HL-60/S4 (cell line): ENCODE measurements around the gene SRGAP3.

Source experiments
- in situ Hi-C: fragments of 300-500 bp; cut with MboI; formaldehyde crosslinking; loops from 2 replicates; pipeline ENCODE4 v1.14.3; 2022; ENCODE audit warnings: low sequenced_read_pairs

SRGAP3 gene

GRCh38 chr3:9151240-9151639, 98.2 kb downstream of the SRGAP3 start:
- in situ Hi-C loops: no loop called here

- in situ Hi-C loops: no loop called here
These were observed 99.9 kb downstream of the SRGAP3 start for GRCh38 chr3:9149566-9149965.

DNA sequence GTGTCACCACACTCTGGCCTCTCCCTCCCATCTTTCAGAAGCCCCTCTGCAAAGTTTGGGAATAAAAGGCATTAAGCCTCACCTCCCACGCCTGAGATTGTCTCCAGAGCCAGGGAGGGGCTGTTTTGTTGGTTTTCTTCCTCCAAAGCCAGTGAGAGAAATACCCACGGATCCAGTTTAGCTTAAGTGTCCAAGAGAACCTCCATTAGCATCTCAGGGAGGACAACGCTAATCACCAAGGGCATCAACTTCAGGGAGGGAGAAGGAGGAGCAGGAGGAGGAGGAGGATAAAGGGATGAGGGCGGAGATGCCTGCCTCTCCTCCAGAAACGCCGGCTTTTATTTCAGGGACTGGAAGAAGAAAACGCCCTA, 101.6 kb downstream of the SRGAP3 start:
- in situ Hi-C loops: no loop called here

DNA sequence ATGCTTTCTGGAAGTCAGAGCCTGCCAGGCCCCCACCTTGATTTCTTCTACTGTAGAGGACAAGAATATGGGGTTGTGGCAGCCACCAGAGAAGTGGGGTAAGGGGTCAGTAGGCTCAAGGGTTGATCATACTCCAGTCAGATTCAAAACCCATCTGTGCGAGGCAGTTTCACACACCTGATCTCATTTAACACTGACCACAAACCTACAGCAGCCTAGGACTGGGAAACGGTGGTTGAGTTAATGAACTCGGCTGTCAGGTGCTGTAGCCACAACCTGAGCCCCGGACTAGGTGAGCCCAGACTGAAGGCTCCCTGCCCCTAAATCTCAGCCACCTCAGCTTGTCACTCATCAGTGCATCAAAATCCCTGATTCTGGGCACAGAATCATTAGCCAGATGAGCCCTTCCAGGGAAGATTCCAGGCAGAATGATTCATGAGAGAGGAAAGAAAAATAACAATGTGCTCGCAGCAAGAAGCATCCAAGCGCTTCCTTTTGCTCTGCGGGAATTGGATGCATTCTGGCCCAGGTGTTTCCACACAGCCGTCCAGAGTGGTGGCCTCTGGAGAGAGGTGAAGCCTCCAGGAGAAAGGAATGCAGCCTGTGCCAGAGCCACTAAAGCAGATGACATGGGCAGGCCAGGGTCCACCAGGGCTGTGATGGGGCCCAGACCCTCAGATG, 102.1 kb downstream of the SRGAP3 start:
- in situ Hi-C loops: no loop called here

DNA sequence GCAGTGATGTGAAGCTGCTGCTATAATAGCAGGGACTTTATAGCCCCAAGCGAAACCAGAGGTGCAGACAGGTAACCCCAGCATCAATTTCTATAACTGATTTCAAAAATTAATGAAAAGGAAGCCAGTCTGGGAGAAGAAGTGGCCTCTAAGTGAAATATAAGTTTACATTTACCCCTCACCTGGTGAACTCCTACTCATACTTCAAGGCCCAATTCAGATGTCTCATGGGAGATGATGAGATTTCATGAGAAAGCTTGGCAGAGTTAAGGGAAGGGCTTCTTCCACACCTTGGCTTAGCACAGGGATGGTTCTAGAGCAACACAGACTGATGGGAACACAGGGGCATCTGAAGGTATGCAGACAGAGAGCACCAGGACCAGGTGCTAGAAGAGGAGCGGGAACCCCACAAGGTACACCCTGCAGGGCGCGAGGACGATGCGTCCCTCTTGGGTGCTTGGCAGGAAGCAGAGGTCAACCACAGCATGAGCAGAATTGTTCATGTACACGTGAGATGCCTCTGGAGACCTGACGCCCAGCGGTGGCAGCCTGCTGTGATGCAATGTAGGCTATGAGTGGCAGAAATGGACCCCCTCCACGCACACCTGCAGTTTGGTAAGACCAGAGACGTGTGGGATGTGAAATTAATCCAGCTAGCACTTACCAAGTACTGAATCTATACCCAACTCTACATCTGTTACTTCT, 102.9 kb downstream of the SRGAP3 start:
- in situ Hi-C loops: no loop called here

DNA sequence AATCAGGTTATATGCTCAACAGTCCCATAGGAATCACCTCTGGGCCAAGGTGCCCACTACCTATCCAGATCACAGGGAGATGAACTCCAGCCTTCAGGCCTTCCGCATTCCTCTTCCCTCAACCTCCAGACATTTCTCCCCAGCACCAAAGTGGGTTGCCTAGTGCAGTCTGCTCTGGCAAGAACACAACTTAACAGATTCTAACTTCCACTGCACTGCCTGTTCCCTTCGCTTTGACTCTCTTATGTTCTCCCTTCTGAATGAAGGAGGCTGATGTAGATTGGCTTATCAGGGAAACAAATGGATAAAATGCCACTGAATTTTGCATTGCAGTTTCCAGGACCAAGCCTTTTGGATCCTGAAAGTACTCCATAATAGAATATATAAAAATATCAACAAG, 106.3 kb downstream of the SRGAP3 start:
- in situ Hi-C loops: no loop called here

- in situ Hi-C loops: no loop called here
These were observed 107.1 kb downstream of the SRGAP3 start for GRCh38 chr3:9142362-9142761.

DNA sequence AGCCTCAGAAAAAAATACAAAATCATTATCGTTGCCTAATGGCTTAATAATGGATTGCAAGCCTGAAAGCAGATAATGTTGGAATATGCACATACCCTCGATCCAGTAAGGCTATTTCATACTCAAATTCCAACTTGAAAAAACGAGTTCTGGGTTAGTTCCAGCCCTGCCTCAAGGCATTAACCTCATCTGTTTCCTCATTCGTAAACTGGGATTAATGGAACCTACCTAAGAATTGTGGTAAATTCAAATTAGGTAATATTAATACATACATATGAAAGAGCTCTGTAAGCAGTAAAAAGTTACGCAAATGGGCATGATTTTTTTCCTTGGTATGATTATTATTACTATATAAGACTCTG, 107.5 kb downstream of the SRGAP3 start:
- in situ Hi-C loops: no loop called here

GRCh38 chr3:9139366-9139765, 110.1 kb downstream of the SRGAP3 start:
- in situ Hi-C loops: no loop called here

- in situ Hi-C loops: no loop called here
These were observed 111.8 kb downstream of the SRGAP3 start for GRCh38 chr3:9137676-9138075.

- in situ Hi-C loops: no loop called here
These were observed 112.5 kb downstream of the SRGAP3 start for GRCh38 chr3:9136746-9137465.

GRCh38 chr3:9135930-9136525, 113.4 kb downstream of the SRGAP3 start:
- in situ Hi-C loops: no loop called here

DNA sequence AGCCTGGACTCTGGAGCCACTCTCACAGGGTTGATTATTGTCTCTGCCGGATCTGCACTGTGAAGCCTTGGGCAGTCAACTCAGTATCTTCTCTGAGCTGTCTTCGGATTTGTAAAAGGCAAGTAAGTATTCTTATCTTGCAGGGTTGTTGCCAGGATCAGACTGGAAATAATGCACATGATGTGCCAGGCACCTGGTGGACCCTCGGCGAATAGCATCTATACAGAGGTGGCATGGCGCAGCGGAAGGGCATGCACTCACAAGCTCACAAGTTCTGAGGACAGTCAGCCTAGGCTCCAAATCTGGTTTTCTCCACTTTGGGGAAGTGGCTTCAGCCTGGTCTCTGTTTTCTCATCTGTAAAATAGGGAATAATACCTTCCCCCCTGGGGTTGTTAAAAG, 113.9 kb downstream of the SRGAP3 start:
- in situ Hi-C loops: no loop called here

DNA sequence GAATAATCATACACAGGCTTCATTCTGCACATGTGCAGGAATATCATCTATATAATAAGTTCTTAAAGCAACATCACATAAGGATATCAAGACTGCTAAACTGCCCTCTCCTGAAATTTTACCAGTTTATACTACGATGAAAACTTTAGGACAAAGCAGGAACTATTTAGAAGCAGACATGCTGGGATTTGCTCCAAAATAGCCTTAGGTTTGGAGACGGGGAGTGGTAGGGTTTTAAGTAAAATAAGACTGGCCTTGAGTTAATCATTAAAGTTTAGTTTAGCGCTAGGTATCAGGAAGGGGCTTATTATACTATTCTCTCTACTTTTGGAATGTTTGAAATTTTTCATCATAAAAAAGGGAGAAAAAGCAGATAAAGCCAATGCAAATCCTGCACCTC, 115.8 kb downstream of the SRGAP3 start:
- in situ Hi-C loops: no loop called here

DNA sequence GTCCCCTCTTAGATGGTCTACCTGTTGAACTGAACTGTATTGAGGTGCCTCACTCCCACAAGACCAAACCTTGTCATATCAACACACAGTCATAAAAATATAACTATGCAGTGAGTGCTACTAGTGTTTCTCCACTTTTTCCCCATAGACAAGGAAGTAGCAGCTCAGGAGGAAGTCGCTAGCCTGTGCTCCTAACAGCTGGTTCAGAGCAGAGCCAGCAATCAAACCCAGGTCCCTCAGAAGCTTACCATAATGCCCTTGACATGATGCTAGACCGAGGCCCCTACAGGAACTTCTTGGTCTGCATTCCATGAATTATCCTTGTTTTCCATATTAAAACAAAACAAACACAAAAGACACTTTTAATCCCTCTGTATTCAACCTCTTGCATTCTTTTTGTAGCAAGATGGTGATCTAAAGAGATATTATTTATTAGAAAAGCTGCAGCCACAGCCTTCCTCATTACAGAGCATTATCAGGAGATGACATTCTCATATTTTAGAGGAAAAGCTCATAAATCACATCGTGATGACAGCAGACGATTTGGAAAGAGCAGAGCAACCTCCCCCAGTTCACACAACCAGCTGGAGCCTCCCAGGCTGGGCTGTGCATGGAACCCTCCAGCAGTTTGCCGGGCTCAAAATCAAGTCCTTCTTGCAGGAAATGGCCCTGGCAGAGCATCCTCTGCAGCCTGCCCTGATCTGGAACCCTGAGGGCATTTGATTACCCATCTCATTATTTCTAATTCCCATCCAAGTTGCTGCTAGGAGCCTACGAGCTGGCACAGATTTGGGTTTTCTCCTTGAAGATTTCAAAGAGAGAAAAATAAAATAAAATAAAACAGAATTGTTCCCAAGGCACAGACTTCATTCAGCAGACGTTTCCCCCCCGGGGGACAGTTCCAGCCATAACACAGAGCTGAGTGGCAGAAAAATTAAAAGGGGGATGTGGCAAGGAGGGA, 118.8 kb downstream of the SRGAP3 start:
- in situ Hi-C loops: no loop called here

DNA sequence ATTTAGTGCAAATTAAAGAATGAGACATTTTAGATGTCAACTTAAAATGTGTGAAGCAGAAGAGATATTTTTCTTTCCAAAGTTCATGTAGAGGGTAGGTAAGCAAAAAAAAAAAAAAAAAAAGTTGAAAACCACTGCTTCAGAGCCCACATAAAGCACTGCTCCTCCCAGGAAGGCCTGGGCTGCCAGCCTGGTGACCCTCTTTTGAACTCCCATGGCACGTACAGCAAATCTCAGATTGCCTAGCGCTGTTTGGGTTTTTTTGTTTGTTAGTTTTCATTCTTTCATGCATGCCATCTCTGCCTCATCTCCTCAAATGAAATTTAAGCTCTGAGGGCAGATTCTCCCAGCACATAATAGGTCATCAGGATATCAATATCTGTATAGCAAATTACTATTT, 120.1 kb downstream of the SRGAP3 start:
- in situ Hi-C loops: no loop called here

DNA sequence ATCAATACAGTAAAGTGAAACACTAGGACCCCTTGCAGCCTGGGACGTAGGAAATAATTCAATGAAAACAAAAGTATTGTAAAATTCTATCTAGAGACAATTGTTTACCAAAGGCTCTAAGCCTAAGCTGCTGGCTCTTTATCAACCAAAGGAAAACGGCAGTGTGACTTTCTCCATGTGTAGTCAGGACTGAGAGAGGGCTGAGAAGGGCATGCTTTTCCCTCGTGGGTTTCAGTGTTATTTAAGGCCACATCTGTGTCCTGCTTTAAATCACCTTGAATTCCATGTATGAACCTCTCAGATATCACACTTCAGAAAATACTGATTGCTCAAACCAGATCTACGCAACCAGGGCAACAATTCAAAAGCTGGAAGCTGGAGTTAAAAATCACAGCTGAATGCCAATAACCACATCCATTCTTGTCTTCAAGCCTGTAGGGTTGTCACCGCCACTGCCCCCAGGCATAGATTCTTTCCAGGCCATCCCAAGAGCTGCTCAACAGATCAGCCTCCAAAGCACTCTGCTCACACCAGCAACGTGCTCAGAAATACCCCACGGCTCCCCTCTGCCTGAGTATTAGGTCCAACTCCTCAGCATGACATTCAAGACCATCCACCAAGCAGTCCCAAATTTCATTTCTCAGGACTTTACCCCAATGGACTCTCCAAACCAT, 124.0 kb downstream of the SRGAP3 start:
- in situ Hi-C loops: no loop called here

DNA sequence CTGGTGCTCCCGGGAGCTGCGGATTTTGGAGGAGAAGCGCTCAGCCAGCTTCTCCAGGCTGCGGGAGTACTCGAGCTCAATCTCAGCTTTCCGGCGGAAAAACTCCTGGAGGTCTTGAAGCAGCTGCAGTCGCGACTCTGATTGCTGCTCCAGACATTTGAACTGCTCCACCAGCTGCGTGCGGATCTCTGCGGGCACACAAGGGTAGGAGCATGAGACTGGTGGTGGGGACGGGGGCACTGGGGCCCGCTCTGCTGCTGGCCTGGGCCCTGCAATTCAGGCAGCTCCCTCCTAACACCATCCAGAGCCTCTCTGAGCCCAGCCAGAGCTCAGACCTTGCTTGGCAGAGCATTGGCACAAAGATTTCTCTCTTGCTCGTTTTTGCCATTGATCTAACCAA, 124.7 kb downstream of the SRGAP3 start:
- in situ Hi-C loops: no loop called here

DNA sequence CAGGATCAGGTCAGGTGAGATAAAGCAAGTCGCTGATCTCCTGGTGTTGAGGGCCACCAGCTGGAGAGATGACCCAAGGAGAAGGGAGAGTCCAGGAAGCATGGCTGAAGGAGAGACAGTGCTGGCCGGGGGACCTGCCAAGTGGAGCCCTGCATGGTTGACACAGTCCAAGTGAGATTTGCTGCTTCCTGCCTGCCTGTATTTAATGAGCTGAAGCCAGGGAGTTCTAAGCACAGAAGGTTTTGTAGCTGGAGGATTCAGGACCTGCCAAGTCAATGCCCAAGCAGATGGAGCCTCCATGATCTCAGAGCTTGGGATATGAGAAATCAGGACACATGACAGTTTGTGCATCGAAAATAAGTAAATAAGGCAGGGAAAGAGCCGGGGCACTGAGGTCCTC, 125.6 kb downstream of the SRGAP3 start:
- in situ Hi-C loops: no loop called here

GRCh38 chr3:9122732-9123364, 126.6 kb downstream of the SRGAP3 start:
- in situ Hi-C loops: no loop called here
